Mucosa of descending colon (tissue), 3 donors: ENCODE data around the gene IL24. TPM values are rescaled to one million over a fixed set of nuclear protein-coding genes. Genes with fewer than 3 reads are reported as not detected.
"Not testable (repeated sequence)": the region's sequence is repeated elsewhere in the genome, so short reads cannot be mapped to it uniquely, and the experiment has no call there.

Source experiments
- ATAC-seq: fragments of 200-7000 bp; cut with Tn5 transposase; one replicate; pipeline ENCODE4 v1.9.1; 2020; ENCODE audit warnings: mild to moderate bottlenecking, moderate library complexity
- DNase-seq, 3 donors: peaks; one replicate each; pipeline ENCODE4 v3.0.0-alpha.2; 2020
- H3K36me3 ChIP-seq: fragments of 200-600 bp; one replicate; pipeline ENCODE4 v1.8.0; 2021; ENCODE audit warnings: low read depth, mild to moderate bottlenecking
- H3K4me1 ChIP-seq: fragments of 200-600 bp; one replicate; pipeline ENCODE4 v1.8.0; 2021; ENCODE audit warnings: low read depth, mild to moderate bottlenecking
- H3K4me3 ChIP-seq: fragments of 200-600 bp; one replicate; pipeline ENCODE4 v1.8.0; 2021; ENCODE audit warnings: mild to moderate bottlenecking
- H3K9me3 ChIP-seq: fragments of 200-600 bp; one replicate; pipeline ENCODE4 v1.8.0; 2021; ENCODE audit warnings: mild to moderate bottlenecking
- intact Hi-C, 2 donors: fragments of 100-400 bp; cut with DNase I in 1 of 2; cut with micrococcal nuclease in 1 of 2; formaldehyde crosslinking; loops; one replicate each; pipeline versions ENCODE4 v1.11.0 to v1.11.1; 2022; cut with DNase I, micrococcal nuclease
- total RNA-seq, 3 donors: library from RNA; stranded (reverse); fragmentation: NEBNext Ultra II Directional in 2 of 3; extraction: Animal tissue kit (Norgen Biotek cat#: 25700) in 2 of 3; gene quantifications; one replicate each; pipeline versions ENCODE4 v1.2.1 to v1.2.4, GENCODE V29; 2021 to 2023
- TF ChIP-seq, protein P1 (sequence below): fragments of 200-600 bp; IDR thresholded peaks from one replicate; pipeline ENCODE4 v1.8.0; 2022; ENCODE audit warnings: antibody characterized with exemption, mild to moderate bottlenecking
- donor health status: DM: no; HTN: no; CAD: no; lungs with moderate emphysema.
- donor health status: DM: no; HTN: no; CAD: no.
- donor health status: DM: no; HTN: yes; CAD: no.

Gene IL24
- total RNA-seq, 3 donors from 2014 or later = not detected

DNA sequence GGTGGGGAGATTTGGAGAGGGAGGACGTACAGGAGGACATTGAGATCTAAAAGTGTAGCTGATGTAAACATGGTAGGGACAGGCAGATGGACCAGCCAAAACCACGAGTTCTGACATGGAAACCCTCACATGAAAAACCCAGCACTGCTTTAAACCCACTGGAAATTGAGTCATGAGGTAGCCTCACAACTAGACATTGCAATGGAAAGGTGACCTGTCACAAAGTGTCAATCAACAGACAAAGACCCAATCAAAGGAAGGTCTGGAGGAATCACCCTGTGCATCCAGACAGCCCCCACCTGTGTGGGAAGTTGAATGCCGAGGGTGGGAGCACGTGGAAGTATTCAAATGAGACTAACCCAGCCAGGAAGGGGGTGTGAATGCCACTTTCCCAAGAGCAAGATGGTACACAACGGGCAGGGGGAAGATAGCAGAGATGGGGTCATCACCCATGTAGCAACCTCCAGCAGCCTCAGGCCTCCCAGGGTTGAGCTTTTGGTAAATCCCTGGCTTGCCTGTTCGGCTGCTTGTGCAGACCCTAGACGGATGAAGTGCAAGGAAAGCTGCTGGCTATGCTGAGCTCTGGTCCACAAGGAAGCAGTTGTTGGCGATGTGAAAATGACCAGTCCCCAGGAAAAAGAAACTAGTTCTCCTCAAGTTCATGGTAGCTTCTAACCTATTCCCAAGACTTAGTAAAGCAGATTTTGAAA is 18.9 kb downstream of the IL24 start:
- H3K36me3 ChIP-seq = no peaks in the 10 kb centered on the region
- ATAC-seq (no peak), DNase-seq (no peak)
- no peak overlapping the region for H3K4me3 ChIP-seq
- H3K4me1 ChIP-seq = peaks cover 5% of the 10 kb centered on the region
- H3K9me3 ChIP-seq = no peaks in the 10 kb centered on the region
- TF ChIP-seq, protein P1, sequence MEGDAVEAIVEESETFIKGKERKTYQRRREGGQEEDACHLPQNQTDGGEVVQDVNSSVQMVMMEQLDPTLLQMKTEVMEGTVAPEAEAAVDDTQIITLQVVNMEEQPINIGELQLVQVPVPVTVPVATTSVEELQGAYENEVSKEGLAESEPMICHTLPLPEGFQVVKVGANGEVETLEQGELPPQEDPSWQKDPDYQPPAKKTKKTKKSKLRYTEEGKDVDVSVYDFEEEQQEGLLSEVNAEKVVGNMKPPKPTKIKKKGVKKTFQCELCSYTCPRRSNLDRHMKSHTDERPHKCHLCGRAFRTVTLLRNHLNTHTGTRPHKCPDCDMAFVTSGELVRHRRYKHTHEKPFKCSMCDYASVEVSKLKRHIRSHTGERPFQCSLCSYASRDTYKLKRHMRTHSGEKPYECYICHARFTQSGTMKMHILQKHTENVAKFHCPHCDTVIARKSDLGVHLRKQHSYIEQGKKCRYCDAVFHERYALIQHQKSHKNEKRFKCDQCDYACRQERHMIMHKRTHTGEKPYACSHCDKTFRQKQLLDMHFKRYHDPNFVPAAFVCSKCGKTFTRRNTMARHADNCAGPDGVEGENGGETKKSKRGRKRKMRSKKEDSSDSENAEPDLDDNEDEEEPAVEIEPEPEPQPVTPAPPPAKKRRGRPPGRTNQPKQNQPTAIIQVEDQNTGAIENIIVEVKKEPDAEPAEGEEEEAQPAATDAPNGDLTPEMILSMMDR = no peak
- intact Hi-C loops = loop anchor here (10.0 kb wide), 2 partner anchors 181 to 281 kb away; partner anchors contain the start of gene DYRK3 (in 1 of the 2)

- Histone ChIP-seq H3K9me3 (no peaks in the 10 kb centered on the region), H3K36me3 (no peaks in the 10 kb centered on the region), H3K4me1 (no peaks in the 10 kb centered on the region), H3K4me3 (no peak overlapping the region)
- TF ChIP-seq, protein P1 = no peak
- intact Hi-C loops = loop anchor here (10.0 kb wide), 2 partner anchors 183 to 283 kb away; partner anchors contain the start of gene DYRK3 (in 1 of the 2)
- no peak for ATAC-seq
- DNase-seq = no peak
Observed at GRCh38 chr1:206918076-206918475, 20.8 kb downstream of the IL24 start.

DNA sequence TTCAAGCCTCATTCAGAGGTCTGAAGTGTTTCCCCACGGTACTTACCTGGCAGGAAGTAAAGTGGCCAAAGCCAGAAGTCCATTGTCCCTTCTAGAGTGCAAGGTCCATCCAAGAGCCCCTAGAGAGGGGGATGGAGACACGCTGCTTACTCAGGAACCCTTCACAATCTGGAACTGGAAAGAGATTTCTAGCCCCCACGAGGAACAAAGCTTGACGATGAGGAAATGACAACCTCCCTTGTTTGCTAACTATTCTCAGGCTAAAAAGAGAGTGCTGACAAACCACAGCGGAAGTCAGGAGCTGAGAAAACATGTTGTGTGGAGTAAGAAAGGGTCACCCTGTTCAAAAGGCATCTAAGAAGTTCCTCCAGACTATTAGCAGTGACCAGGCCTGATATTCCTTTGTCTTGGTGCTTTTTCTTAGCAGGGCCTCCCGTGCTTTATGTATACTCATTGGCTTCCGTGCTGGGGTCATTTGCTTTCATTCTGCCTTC is 24.6 kb downstream of the IL24 start, which contains the start of gene FCMR:
Gene FCMR (minus strand): TSS at position 170 of the 494 bp plus-strand sequence. CDS start 87 bp downstream, at position 83.
- Histone ChIP-seq H3K36me3 (no peaks in the 10 kb centered on the region), H3K4me3 (no peak within 1 kb of the TSS), H3K4me1 (peaks cover 4% of the 10 kb centered on the region), H3K9me3 (no peaks in the 10 kb centered on the region)
- peak; percentile 22 for ATAC-seq
- DNase-seq = peak in 1 of 3 donors; percentile 57
- TF ChIP-seq, protein P1 = no peak
- intact Hi-C loops = no loop called here

DNA sequence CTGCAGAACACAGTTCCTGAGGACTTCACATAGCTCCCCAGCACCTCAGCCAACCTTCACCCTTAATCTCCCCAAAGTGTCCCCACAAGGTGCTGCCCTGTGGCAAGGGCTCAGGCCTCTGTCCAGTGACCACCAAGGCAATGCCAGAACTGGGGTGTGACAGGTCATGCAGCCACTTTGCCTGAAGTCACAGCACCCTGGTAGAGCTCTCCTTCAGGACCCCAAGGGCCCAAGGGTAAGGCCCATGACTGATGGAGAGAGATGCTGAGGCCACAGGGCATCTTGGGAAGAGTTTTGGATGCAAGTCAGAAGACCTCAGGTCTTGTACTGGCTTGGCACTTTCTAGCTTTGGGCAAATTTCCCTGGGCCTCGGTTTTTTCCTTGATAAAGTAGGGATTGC is 25.3 kb downstream of the IL24 start:
- intact Hi-C loops = no loop called here
- Histone ChIP-seq H3K9me3 (no peaks in the 10 kb centered on the region), H3K4me3 (no peak overlapping the region), H3K4me1 (peaks cover 10% of the 10 kb centered on the region), H3K36me3 (no peaks in the 10 kb centered on the region)
- TF ChIP-seq, protein P1 = no peak
- DNase-seq (no peak), ATAC-seq (no peak)

GRCh38 chr1:206923009-206923960 is 26.0 kb downstream of the IL24 start:
- Histone ChIP-seq H3K9me3 (no peaks in the 10 kb centered on the region), H3K4me3 (no peak overlapping the region), H3K36me3 (no peaks in the 10 kb centered on the region), H3K4me1 (peaks cover 16% of the 10 kb centered on the region)
- TF ChIP-seq, protein P1 = no peak
- DNase-seq (peak; percentile 55 to 86 (median 64)), ATAC-seq (peak; percentile 43)
- intact Hi-C loops = no loop called here

- H3K9me3 ChIP-seq, DNase-seq, H3K36me3 ChIP-seq, H3K4me3 ChIP-seq, ATAC-seq, intact Hi-C loops: not testable (repeated sequence)
- H3K4me1 ChIP-seq = peaks cover 20% of the 10 kb centered on the region
Observed at GRCh38 chr1:206923961-206924557, 26.8 kb downstream of the IL24 start.
